GM18858 (cell line): ENCODE results near the gene ERCC5.
A peak's percentile ranks its signal among the peaks of the same experiment; 100 is the strongest.

Source experiments
- ATAC-seq: cut with Tn5 transposase; IDR thresholded peaks from one replicate; pipeline ENCODE4 v1.9.1; 2021; ENCODE audit not compliant: unreplicated experiment

ERCC5 gene

DNA sequence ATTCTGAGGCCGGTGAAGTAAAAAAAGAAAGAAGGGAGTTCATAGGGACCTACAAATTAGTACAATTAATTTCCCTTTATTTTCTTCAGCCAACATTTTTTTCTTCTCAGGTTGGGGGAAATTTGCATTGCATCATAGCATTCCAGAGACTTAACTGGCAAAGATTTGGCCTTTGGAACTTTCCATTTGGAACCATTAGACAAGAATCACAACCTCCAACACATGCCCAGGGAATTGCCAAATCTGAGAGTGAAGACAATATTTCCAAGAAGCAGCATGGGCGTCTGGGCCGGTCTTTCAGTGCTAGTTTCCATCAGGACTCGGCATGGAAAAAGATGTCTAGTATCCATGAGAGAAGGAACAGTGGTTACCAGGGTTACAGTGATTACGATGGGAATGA, 6.4 kb upstream of the ERCC5 start:
- no peak for ATAC-seq

DNA sequence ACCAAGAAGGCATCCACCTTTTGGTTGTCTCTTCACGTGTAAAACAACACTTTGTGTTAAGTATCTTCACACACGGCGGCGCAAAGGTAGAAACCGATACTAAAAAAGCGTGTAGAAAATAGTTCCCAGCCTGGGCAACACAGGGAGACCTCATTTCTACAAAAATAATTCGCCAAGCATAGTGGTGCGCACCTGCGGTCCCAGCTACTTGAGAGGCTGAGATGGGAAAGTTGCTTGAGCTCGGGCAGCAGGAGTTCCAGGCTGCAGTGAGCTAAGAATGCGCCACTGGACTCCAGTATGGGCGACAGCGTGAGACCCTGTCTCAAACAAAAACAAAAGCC, 573 bp upstream of the ERCC5 start:
- ATAC-seq: peak; percentile 5

GRCh38 chr13:102846261-102847015, 606 bp downstream of the ERCC5 start:
- ATAC-seq: peak; percentile 37

DNA sequence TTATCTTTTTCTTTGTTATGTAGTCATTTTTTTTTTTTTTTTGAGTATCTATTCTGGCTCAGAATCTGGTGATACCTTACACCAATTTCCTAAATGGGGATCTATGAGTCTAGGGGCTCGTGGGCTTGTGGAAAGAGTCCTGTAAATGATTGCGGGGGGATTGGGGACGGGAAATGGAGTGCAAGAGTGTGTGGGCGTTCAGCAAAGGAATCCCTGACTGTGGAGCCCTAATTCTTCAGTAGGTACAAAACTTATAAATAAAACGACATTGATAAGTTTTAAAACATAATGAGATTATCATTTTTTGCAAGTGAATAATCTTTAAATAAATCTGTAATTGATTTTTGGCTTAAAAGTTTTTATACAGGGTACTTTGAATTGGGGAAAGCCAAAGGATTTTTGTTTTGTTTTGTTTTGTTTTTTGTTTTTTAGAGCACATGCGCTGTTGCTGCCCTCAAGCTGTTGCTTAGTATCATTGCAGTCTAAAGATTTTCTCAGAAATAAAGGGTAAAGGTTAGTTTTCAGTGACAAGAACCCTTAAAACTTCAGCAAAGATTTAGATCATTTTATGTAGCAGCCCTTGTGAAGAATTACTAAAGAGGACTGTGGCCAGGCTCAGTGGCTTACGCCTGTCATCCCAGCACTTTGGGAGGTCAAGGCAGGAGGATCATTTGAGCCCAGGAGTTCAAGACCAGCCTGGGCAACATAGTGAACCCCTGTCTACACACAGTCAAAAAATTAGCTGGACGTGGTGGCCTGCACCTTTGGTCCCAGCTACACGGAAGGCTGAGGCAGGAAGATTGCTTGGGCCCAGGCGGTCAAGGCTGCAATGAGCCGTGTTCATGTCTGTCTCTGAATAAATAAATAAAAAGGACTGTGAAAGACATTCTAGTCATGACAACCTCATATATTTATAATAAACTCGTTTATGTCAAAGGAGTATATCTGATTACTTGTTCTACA, 1.7 kb downstream of the ERCC5 start:
- peak; percentile 19 for ATAC-seq

DNA sequence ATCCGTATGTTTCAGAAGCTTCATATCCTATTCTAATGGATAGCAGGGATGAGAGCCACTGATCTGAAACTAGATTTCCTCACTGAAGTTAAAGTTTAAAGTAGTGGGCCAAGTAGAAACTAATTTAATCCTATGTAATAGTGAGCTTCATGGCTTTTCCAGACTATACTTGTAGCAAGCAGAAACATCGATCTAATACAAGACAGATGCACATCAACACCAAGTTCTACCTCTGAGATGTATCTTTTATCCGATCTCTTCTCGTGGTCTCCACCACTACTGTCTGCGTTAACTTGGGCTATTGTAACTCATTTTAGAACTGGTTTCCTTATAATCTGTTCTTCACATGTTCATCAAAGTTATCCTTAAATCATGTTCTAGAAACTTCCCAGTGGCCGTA, 3.1 kb downstream of the ERCC5 start:
- ATAC-seq: no peak

- no peak for ATAC-seq
Observed at GRCh38 chr13:102852556-102852955, 6.7 kb downstream of the ERCC5 start.

DNA sequence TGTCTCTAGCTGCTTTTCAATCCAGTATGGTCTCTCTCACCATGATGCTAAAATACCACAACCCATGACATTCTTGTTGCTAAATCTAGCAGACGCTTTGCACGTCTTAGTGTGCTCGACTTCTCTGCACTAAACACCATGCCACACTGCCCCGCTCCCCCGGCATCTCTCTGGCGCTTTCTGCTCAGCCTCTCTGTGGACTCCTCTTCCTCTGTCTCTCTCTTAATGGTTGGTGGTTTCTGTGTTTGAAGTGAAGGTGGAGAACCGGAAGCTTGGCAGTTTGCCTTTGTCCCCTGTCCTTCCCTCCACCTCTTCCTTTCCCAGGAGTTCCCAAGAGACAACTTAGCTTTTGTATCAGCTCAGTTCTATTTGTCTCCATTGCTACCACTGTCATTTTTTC, 8.8 kb downstream of the ERCC5 start:
- peak; percentile 73 for ATAC-seq

DNA sequence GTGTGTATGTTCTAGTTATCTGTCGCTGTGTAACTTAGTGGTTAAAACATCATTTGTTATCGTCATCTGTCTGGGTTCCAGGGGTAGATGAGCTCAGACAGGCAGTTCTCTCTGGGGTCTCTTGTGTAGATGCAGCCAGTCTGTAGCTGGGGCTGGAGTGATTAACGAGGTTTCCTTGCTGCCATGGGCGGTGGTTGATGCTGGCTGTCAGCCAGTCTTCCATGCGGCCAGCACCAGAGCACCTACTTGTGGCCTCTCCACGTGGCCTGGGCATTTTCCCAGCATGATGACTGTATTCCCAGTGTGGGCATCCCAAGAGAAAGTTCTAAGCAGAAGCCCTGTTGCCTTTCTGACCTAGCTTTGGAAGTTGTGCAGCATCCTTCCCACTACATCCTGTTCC, 10.7 kb downstream of the ERCC5 start:
- ATAC-seq: no peak

DNA sequence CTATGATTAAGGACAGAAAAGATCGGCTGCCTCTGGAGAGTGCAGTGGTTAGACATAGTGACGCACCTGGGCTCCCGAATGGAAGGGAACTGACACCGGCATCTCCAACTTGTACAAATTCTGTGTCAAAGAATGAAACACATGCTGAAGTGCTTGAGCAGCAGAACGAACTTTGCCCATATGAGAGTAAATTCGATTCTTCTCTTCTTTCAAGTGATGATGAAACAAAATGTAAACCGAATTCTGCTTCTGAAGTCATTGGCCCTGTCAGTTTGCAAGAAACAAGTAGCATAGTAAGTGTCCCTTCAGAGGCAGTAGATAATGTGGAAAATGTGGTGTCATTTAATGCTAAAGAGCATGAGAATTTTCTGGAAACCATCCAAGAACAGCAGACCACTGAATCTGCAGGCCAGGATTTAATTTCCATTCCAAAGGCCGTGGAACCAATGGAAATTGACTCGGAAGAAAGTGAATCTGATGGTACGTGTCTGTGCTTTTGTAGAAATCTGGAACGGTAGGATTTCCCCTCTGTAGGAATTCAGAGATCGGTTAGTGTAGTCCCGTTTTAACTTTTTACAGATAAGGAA, 16.9 kb downstream of the ERCC5 start:
- ATAC-seq: no peak

DNA sequence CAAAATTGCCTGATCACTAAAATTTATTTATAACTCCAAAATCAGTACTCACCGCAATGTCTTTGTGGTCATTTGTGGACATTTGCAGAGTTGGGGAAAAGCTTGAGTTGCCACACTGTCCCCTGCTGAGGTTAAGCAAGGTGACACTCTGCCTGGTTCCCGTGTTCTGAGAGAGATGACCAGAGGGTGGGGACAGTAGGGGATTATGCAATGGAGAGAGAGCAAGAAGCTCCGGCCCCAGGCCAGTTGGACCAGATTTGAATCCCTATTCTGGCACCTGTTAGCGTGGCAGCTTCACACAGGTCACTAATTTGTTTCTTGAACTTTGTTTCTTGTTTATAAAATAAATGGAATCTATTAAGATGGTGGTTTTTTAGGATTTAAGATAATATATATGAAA, 17.8 kb downstream of the ERCC5 start:
- no peak for ATAC-seq

DNA sequence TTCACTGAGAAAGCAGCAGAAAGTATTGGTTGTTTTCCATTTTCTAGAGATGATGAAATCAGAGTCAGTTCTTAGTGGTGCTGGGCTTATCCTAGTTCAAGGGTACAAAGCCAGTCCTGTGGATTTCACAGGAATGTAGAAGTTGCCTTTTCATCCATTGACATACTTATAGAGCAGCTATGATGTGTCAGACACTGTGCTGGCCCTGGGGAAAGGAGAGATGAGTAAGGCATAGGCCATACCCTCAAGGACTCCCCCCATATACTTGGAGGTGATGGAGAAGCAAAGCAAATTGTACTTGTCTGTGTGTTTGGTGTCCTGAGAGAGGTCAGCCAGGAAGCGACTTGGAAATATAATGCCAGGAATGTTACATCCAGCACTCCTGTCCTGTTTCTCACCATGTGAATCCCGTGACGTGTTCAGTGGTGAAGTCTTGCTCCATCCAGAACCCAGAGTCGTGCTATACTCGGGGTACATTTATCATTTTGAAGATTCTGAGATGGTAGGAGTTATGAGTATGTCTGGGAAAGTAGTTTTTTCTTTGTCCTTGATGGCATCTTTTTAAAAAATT, 22.6 kb downstream of the ERCC5 start:
- ATAC-seq: no peak

DNA sequence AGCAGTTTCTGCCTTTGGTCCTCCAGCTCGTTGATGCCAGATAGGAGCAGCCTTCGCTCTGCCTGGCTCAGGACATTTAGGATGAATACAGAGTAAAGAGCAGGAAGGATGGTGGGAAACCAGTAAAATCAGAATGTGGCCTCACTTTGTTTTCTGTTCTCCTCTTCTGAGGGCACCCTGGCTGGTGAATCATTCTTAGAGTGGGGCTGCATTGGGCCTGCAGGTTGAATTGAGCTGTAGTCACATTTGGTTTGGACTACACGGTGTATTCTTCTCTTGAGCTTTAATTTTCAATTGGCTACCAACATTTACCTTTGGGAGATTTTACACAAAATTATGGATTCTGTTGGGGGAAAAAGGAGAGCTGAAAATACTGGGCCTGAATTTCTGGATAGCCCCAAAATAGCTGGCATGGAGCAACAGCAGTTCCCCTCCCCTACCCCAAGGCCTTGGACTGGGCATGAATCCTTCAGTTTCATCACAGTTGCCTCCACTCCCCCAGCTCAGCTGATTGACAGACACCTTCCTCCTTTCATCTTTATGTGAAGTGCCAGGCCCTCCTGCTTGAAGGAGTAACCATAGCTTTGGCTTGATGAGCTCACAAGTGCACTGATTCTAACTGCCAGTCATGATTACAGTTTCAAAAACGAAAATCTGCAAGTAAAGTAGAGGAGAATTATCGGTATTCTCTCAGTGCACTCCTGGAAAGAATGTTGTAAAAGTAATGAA, 24.3 kb downstream of the ERCC5 start:
- peak; percentile 12 for ATAC-seq

DNA sequence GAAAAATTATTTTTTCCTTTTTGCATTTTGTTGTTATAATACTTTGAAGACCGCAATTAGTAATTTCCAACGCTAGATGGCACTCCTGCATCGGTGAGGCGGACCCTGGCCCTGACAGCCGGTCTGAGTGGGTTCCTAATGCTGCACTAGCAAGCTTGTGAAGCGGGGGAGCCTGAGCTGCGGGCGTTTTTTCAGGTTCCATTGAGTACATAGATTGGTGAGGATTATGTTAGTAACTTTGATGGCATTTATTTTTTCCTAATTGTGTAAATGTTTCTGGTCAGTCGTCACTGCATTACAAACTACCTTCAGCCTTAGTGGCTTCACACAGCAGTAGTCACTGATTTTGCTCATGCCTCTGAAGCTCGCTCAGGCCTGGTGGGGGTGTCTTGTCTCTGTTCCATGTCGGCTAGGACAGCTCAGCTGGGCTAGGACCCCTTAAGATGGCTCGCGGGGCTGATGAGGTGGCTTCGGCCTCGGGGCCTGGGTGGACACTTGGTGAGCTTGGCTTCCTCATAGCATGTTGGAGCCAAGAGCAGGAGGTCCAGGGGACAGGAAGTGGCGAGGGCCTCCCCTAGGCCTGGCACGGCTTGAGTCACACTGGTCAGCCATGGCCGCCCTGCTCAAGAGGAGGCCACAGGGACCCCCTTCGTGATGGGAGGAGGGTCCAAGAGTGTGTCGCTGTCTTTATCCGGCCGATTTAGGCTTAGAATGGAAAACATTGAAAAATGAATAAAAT, 25.0 kb downstream of the ERCC5 start:
- peak; percentile 61 for ATAC-seq

- no peak for ATAC-seq
Observed at GRCh38 chr13:102872131-102872530, 26.3 kb downstream of the ERCC5 start.

DNA sequence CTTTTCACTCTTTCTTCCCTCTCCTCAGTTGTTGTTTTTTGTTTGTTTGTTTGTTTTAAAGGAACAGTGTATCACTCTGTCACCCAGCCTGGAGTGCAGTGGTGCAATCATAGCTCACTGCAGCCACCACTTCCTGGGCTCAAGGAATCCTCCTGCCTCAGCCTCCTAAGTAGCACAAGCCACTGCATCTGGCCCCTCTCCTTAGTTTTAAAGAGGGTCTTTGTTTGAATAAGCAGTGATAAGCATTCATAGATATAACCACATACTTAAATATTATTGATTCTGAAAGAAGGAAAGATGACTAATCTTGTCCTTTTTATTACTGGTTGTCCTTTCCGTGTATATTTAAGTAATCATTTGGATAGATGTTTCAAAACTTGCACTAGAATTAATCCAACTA, 26.7 kb downstream of the ERCC5 start:
- no peak for ATAC-seq

DNA sequence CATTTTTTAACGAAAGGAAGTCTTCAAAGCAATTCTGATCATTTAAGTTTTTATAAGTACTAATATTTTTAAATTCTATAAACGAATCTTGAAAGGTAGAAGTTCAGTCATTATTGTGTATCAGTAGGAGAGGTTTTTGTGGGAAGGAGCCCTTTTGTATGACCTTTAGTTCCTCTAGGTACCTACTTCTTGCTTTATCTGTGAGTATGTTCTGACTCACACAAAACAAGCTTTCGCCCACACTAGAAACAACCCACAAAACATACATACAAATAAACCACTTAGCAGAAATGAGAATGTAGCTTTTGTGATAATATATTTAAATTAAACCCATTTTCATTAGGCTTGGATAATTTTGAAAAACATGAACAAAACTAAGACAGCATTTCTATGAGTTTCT, 27.8 kb downstream of the ERCC5 start:
- ATAC-seq: peak; percentile 80

DNA sequence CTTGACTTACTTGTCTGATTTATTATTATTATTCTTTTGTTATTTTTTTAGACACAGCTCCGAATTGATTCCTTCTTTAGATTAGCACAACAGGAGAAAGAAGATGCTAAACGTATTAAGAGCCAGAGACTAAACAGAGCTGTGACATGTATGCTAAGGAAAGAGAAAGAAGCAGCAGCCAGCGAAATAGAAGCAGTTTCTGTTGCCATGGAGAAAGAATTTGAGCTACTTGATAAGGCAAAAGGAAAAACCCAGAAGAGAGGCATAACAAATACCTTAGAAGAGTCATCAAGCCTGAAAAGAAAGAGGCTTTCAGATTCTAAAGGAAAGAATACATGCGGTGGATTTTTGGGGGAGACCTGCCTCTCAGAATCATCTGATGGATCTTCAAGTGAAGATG, 29.4 kb downstream of the ERCC5 start:
- no peak for ATAC-seq

GRCh38 chr13:102877303-102877702, 31.5 kb downstream of the ERCC5 start:
- ATAC-seq: no peak

GRCh38 chr13:102878481-102878880, 32.6 kb downstream of the ERCC5 start:
- no peak for ATAC-seq

DNA sequence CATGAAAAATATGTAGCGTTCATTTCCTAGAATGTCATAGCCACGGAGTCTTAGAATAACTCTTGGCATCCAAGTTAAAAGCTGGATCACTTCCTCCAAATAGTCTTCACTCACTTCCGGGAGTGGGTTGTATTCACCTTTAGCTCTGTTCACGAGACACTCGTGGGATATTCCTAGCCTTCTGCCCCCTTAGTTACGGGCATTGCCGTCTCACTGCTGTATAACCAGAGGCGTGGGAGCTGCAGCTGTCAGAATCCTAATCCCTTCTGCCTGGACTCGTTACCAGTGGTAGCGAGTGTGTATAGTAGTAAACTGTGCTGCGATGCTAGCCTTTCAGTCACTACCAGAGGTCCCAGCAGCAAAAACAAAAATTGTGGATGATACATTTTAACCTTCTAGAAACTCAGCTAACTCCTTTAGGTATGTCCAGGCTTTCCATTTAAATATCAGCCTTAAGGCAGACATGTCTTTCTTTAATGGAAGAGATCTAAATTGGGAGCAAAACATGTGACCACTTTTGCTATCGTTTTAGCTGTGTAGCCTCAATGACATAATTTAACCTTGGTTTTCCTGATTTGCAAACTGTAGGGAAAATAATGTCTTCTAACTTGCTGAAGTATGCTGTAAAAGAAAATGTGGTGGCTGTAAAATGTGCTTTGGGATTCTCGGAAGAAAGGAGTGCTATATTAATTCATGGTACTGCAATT, 34.1 kb downstream of the ERCC5 start:
- ATAC-seq: no peak
